PC-9 (cell line): Measurements from ENCODE around the gene HEXIM1.

Experiments used
- EZH2 ChIP-seq: fragments of 200-600 bp; sonication (generic); IDR thresholded peaks from 2 replicates; pipeline ENCODE4 v1.8.0; 2017; ENCODE audit warnings: antibody characterized with exemption, low read depth
- TF ChIP-seq, protein P1 (sequence below): fragments of 200-600 bp; sonication (generic); conservative IDR thresholded peaks from 2 replicates; pipeline ENCODE4 v1.6.1; 2017; ENCODE audit warnings: mixed run types, antibody characterized with exemption, mild to moderate bottlenecking, moderate library complexity

DNA sequence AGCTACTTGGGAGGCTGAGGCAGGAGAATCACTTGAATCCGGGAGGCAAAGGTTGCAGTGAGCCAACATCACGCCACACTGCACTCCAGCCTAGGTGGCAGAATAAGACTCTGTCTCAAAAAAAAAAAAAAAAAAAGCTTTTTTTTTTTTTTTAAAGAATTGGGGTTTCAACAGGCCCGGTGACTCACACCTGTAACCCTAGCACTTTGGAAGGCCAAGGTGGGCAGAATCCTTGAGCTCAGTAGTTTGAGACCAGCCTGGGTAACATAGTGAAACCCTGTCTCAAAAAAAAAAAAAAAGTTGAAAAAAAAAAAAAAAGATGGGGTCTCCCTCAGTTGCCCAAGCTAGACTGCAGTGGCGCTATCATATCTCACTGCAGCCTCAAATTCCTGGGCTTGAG, 6.8 kb downstream of the HEXIM1 start:
- TF ChIP-seq, protein P1, sequence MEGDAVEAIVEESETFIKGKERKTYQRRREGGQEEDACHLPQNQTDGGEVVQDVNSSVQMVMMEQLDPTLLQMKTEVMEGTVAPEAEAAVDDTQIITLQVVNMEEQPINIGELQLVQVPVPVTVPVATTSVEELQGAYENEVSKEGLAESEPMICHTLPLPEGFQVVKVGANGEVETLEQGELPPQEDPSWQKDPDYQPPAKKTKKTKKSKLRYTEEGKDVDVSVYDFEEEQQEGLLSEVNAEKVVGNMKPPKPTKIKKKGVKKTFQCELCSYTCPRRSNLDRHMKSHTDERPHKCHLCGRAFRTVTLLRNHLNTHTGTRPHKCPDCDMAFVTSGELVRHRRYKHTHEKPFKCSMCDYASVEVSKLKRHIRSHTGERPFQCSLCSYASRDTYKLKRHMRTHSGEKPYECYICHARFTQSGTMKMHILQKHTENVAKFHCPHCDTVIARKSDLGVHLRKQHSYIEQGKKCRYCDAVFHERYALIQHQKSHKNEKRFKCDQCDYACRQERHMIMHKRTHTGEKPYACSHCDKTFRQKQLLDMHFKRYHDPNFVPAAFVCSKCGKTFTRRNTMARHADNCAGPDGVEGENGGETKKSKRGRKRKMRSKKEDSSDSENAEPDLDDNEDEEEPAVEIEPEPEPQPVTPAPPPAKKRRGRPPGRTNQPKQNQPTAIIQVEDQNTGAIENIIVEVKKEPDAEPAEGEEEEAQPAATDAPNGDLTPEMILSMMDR, result 0 out of 2 replicates have a peak, but pooled peaks have one; percentile 21
- no peak for TF ChIP-seq EZH2
